HepG2 (cell line): ENCODE results near the gene GDF15. TPM values are rescaled to one million over a fixed set of nuclear protein-coding genes. Genes with fewer than 3 reads are reported as not detected.

Source experiments
- ATAC-seq: fragments of 200-7000 bp; cut with Tn5 transposase; 3 replicates; pipeline ENCODE4 v1.9.1; 2020; ENCODE audit warnings: mild to moderate bottlenecking, moderate library complexity
- BruUV-seq: library from RNA; stranded (reverse); fragments of 400-500 nt; replicated peaks from 2 replicates; lab custom pipeline; 2021; lab: Mats Ljungman, UMichigan
- CTCF ChIA-PET: fragments of 300-600 bp; formaldehyde crosslinking; extraction: SDS; loops from one replicate; lab custom pipeline; 2021; ENCODE audit warnings: low total read pairs, inconsistent platforms, low intra/inter-chr PET ratio; lab: Yijun Ruan, JAX
- POLR2A ChIA-PET: fragments of 350-600 bp; sonication (Branson Sonifier 250); formaldehyde crosslinking; loops from one replicate; lab custom pipeline; 2020; ENCODE audit warnings: antibody characterized with exemption, inconsistent platforms; lab: Yijun Ruan, JAX
- DNase-seq: peaks from one replicate; pipeline ENCODE4 v3.0.0-alpha.2; 2015; ENCODE audit warnings: low spot score
- FAIRE-seq: peaks from 3 replicates; lab custom pipeline; 2011; peaks lifted over from hg19 to GRCh38; lab: Jason Lieb, UNC
- H2AFZ ChIP-seq: one replicate; pipeline ENCODE4 v1.6.1; 2011; ENCODE audit warnings: low read length, inconsistent platforms
- H3K27ac ChIP-seq: fragments of 300-600 bp; 3 replicates; pipeline ENCODE4 v1.8.0; 2011; ENCODE audit warnings: mixed run types, mild to moderate bottlenecking, mixed read lengths, low read length, inconsistent platforms; ENCODE audit not compliant: insufficient read depth; ENCODE audit errors: extremely low read length
- H3K27me3 ChIP-seq, 2 experiments: fragments of 200-600 bp in 1 of 2; 2 replicates in 1 of 2; 3 replicates in 1 of 2; pipeline versions ENCODE4 v1.6.0 to v1.8.0; 2011; ENCODE audit warnings: low read length in 2 of 2, mild to moderate bottlenecking in 2 of 2, moderate library complexity in 2 of 2, inconsistent platforms in 1 of 2; ENCODE audit not compliant: insufficient read depth in 2 of 2, control insufficient read depth in 1 of 2
- H3K36me3 ChIP-seq, 2 experiments: fragments of 200-600 bp in 1 of 2; replicated peaks in 1 of 2; 2 replicates in 1 of 2; 3 replicates in 1 of 2; pipeline versions ENCODE4 v1.5.1 to v1.8.0; 2011; ENCODE audit warnings: low read length in 2 of 2, inconsistent platforms in 1 of 2; ENCODE audit not compliant: insufficient read depth in 2 of 2, control insufficient read depth in 1 of 2
- H3K4me1 ChIP-seq: 2 replicates; pipeline ENCODE4 v1.5.1; 2012; ENCODE audit warnings: low read length, inconsistent platforms; ENCODE audit not compliant: insufficient read depth
- H3K4me2 ChIP-seq: 2 replicates; pipeline ENCODE4 v1.6.0; 2011; ENCODE audit warnings: low read depth, low read length, inconsistent platforms
- H3K4me3 ChIP-seq, 3 experiments: fragments of 200-600 bp in 1 of 3; sonication (generic), shearing (Covaris generic) in 1 of 3; replicated peaks in 1 of 3; 2 replicates each; pipeline ENCODE4 v1.5.1; 2011 to 2016; ENCODE audit warnings: low read length in 3 of 3, inconsistent platforms in 2 of 3, low read depth in 2 of 3, mild to moderate bottlenecking in 2 of 3, control low read depth in 1 of 3, mixed read lengths in 1 of 3; ENCODE audit not compliant: insufficient read depth in 1 of 3
- H3K79me2 ChIP-seq: one replicate; pipeline ENCODE4 v1.6.1; 2011; ENCODE audit warnings: low read length, inconsistent platforms; ENCODE audit not compliant: insufficient read depth
- H3K9ac ChIP-seq: 2 replicates; pipeline ENCODE4 v1.6.0; 2011; ENCODE audit warnings: mild to moderate bottlenecking, low read depth, low read length, inconsistent platforms; ENCODE audit not compliant: insufficient read depth
- H3K9me3 ChIP-seq: 2 replicates; pipeline ENCODE4 v1.5.1; 2012; ENCODE audit warnings: mild to moderate bottlenecking, low read length
- H4K20me1 ChIP-seq: 2 replicates; pipeline ENCODE4 v1.6.0; 2011; ENCODE audit warnings: inconsistent platforms, mild to moderate bottlenecking, low read length, moderate library complexity; ENCODE audit not compliant: insufficient read depth
- ARID2 ChIP-seq: sonication (generic); formaldehyde crosslinking; IDR thresholded peaks from 2 replicates; pipeline ENCODE4 v1.8.1; 2022; ENCODE audit warnings: mild to moderate bottlenecking, missing genetic modification reagents, borderline replicate concordance
- BORCS8-MEF2B ChIP-seq: sonication (generic); formaldehyde crosslinking; IDR thresholded peaks from 2 replicates; pipeline ENCODE4 v1.8.0; 2022; ENCODE audit warnings: mild to moderate bottlenecking, missing genetic modification reagents
- EP300 ChIP-seq, 3 experiments: sonication (generic) in 1 of 3; formaldehyde crosslinking in 1 of 3; IDR thresholded peaks; 2 replicates each; pipeline versions ENCODE4 v1.5.1 to v1.6.1; 2011 to 2020; ENCODE audit warnings: low read depth in 2 of 3, low read length in 2 of 3, borderline replicate concordance in 1 of 3, improper control_type of control experiment in 1 of 3, mild to moderate bottlenecking in 1 of 3, missing genetic modification reagents in 1 of 3, moderate library complexity in 1 of 3
- MIXL1 ChIP-seq: IDR thresholded peaks from 2 replicates; pipeline ENCODE4 v1.6.1; 2016
- NONO ChIP-seq, 2 experiments: fragments of 450-650 bp in 1 of 2; sonication (generic) in 1 of 2; formaldehyde crosslinking in 1 of 2; IDR thresholded peaks in 1 of 2; conservative IDR thresholded peaks in 1 of 2; 2 replicates each; pipeline versions ENCODE4 v1.6.1 to v1.8.0; 2017 to 2022; ENCODE audit warnings: mild to moderate bottlenecking in 1 of 2, missing genetic modification reagents in 1 of 2, moderate library complexity in 1 of 2
- POLR2A ChIP-seq, 2 experiments: IDR thresholded peaks; 2 replicates each; pipeline ENCODE4 v1.6.1; 2011; ENCODE audit warnings: low read depth in 2 of 2, low read length in 2 of 2, mild to moderate bottlenecking in 1 of 2, moderate library complexity in 1 of 2; ENCODE audit not compliant: insufficient read depth in 1 of 2
- RBFOX2 ChIP-seq: fragments of 200-400 bp; formaldehyde crosslinking; IDR thresholded peaks from 2 replicates; pipeline ENCODE4 v1.6.1; 2017; ENCODE audit warnings: low read depth, mild to moderate bottlenecking, low read length
- RXRB ChIP-seq: IDR thresholded peaks from 2 replicates; pipeline ENCODE4 v1.6.1; 2016; ENCODE audit warnings: borderline replicate concordance, missing genetic modification reagents, missing compliant biosample characterization
- SMYD3 ChIP-seq: sonication (generic); formaldehyde crosslinking; IDR thresholded peaks from 2 replicates; pipeline ENCODE4 v1.8.1; 2023; ENCODE audit warnings: mild to moderate bottlenecking, missing genetic modification reagents
- TBX3 ChIP-seq: fragments of 450-650 bp; IDR thresholded peaks from 2 replicates; pipeline ENCODE4 v1.6.1; 2017; ENCODE audit warnings: antibody characterized with exemption, mild to moderate bottlenecking, inconsistent platforms, borderline replicate concordance
- ZFX ChIP-seq: sonication (generic); formaldehyde crosslinking; IDR thresholded peaks from 2 replicates; pipeline ENCODE4 v1.4.0; 2020; ENCODE audit warnings: mild to moderate bottlenecking, low read depth, missing genetic modification reagents, moderate library complexity
- ZMAT3 ChIP-seq: sonication (generic); formaldehyde crosslinking; conservative IDR thresholded peaks from 2 replicates; pipeline ENCODE4 v1.7.0; 2021; ENCODE audit warnings: missing genetic modification reagents
- ZNF234 ChIP-seq: sonication (generic); formaldehyde crosslinking; conservative IDR thresholded peaks from 2 replicates; pipeline ENCODE4 v1.5.1; 2020; ENCODE audit warnings: mild to moderate bottlenecking, missing genetic modification reagents
- ZNF430 ChIP-seq: sonication (generic); formaldehyde crosslinking; IDR thresholded peaks from 2 replicates; pipeline ENCODE4 v1.9.0; 2021; ENCODE audit warnings: mild to moderate bottlenecking, missing genetic modification reagents
- ZNF574 ChIP-seq: sonication (generic); formaldehyde crosslinking; IDR thresholded peaks from 2 replicates; pipeline ENCODE4 v1.4.0; 2020; ENCODE audit warnings: missing genetic modification reagents
- ZNF607 ChIP-seq: sonication (generic); formaldehyde crosslinking; IDR thresholded peaks from 2 replicates; pipeline ENCODE4 v1.5.1; 2020; ENCODE audit warnings: missing genetic modification reagents, mild to moderate bottlenecking, borderline replicate concordance
- ZNF614 ChIP-seq: IDR thresholded peaks from 2 replicates; pipeline ENCODE4 v1.6.1; 2018; ENCODE audit warnings: missing biosample characterization, missing genetic modification reagents, inconsistent platforms, borderline replicate concordance
- WGBS: methylation state at CpG from one replicate; pipeline ENCODE4 v1.1.6; 2017; ENCODE audit warnings: low lambda C conversion rate; 5-methylcytosine and 5-hydroxymethylcytosine counted together
- in situ Hi-C: cut with HindIII; loops from 2 replicates; pipeline ENCODE4 v1.10.0; 2017; ENCODE audit warnings: low pct_unique_long_range_greater_than_20kb; ENCODE audit not compliant: extremely low pct_ligation_motif_present
- intact Hi-C: fragments of 100-400 bp; cut with micrococcal nuclease; formaldehyde crosslinking; loops from one replicate; pipeline ENCODE4 v1.10.0; 2022; ENCODE audit not compliant: unreplicated experiment
- polyA plus RNA-seq, 8 experiments: library from polyadenylated mRNA; depleted of rRNA in 3 of 8; stranded (reverse) in 7 of 8; unstranded in 1 of 8; fragments of >200 nt; fragmentation: Illumina TruSeq in 4 of 8; extraction: Trizol in 4 of 8; gene quantifications; 2 replicates each; pipeline versions ENCODE4 v1.2.1 to v1.2.3, GENCODE V29; 2011 to 2016; ENCODE audit warnings: low read depth in 4 of 8, missing spikeins in 1 of 8, mixed read lengths in 1 of 8; ENCODE audit not compliant: insufficient read depth in 1 of 8
- total RNA-seq, 5 experiments: library from RNA; depleted of rRNA; stranded (reverse); fragments of >200 nt; fragmentation: Illumina TruSeq; extraction: Trizol; gene quantifications; 2 replicates each; pipeline ENCODE4 v1.2.3, GENCODE V29; 2016; ENCODE audit warnings: low read depth in 1 of 5

Gene GDF15
- total and polyA plus RNA-seq, 2 of the 13 experiments (the other 11 are each of a cell fraction or from before 2014, with no cell fraction given), result 146 to 422 TPM

DNA sequence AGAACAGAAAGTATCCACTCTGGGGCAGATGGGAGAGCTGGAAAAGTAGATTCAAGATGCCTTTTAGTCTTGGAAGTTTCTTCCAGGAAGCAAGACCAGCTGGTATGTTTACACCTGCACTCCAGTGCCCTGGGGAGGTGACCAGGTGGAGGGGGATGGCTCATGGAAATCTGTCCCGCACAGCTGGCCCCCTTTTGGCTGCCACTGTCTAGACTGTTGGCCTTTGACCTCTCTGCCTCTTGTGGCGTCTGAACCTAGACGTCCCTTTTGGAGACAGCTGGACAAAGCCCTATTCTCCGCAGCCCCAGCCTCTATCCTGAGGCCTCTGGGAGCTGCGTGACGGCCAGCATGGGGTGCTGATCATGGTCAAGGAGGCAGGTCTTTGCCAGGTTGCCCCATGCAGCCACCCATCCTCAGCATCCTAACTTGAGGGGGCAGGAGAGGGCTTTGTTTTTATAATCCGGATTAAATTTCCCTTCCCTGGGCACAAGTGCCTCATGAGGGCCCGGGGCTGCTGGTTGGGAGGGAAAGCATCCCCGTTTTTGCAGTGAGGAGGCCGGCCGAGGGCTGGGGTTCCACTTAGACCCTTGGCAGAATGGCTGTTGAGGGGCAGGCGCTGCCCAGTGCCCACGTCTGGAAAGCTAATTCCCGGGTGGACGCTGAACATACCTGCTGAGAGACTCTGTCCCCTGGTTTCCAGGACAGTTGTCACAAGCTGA is 17.3 kb upstream of the GDF15 start (continued):
- TF ChIP-seq ZNF234 (CRISPR knock-in tag) (no peak), ZNF614 (CRISPR knock-in tag) (no peak), ZFX (no peak), ZNF607 (CRISPR knock-in tag) (no peak), TBX3 (no peak), RXRB (peak; percentile 36; the same call in 1 of the 2 replicates), ZNF574 (CRISPR knock-in tag) (0 out of 2 replicates have a peak, but pooled peaks have one; percentile 8)

GRCh38 chr19:18373407-18373891 is 12.5 kb upstream of the GDF15 start:
- ChIA-PET CTCF (interaction anchor here (1.1 kb wide), 1 partner anchor 13 kb away, joined by 4 read pairs; the partner anchor contains the start of gene GDF15), POLR2A (interaction anchor here (1.5 to 17.4 kb wide), 3 partner anchors 10 to 92 kb away, joined by 3 to 514 read pairs (median 56); partner anchors contain the start of genes GDF15 and JUND)
- 0 out of 5 replicates have a peak, but pooled peaks cover 0 to 2% of the 10 kb centered on the region in 2 experiments for H3K36me3 ChIP-seq
- in situ Hi-C loops (no loop called here), intact Hi-C loops (no loop called here)
- peak overlapping the region; percentile 61 for H3K4me2 ChIP-seq
- no peak for ATAC-seq
- H3K4me3 ChIP-seq, result no peak overlapping the region
- TSS peak; percentile 80 for BruUV-seq
- DNase-seq, result no peak
- FAIRE-seq, result no peak
- H3K79me2 ChIP-seq, result peaks cover 2% of the 10 kb centered on the region
- H3K9me3 ChIP-seq, result no peaks in the 10 kb centered on the region
- H3K27ac ChIP-seq, result peak overlapping the region; percentile 94
- H2AFZ ChIP-seq, result no peak overlapping the region
- no peaks in the 10 kb centered on the region for H4K20me1 ChIP-seq
- peak overlapping the region; percentile 76 for H3K9ac ChIP-seq
- H3K4me1 ChIP-seq, result peaks cover 91% of the 10 kb centered on the region
- no peaks in the 10 kb centered on the region for H3K27me3 ChIP-seq
- TF ChIP-seq EP300 (IDR thresholded peaks at IDR 0.05; ENCODE audit: low read depth in 2 of 2, low read length in 2 of 2) (no peak), EP300 (CRISPR knock-in tag; IDR thresholded peaks at IDR 0.05; ENCODE audit: borderline replicate concordance) (0 out of 2 replicates have a peak, but pooled peaks have one; percentile 10), BORCS8-MEF2B (CRISPR knock-in tag) (peak; percentile 28), POLR2A (IDR thresholded peaks at IDR 0.05; ENCODE audit: insufficient read depth in 1 of 2, low read depth in 2 of 2, low read length in 2 of 2) (peak in 1 of 2 experiments; percentile 1; a peak in 1 of 4 replicates), ARID2 (CRISPR knock-in tag) (peak; percentile 42; the same call in 1 of the 2 replicates), RBFOX2 (0 out of 2 replicates have a peak, but pooled peaks have one; percentile 13), ZNF430 (CRISPR knock-in tag) (no peak), NONO (IDR thresholded peaks at IDR 0.05) (no peak), NONO (CRISPR knock-in tag; conservative IDR thresholded peaks at IDR 0.05) (0 out of 2 replicates have a peak, but pooled peaks have one; percentile 12), SMYD3 (CRISPR knock-in tag) (no peak; the same call in 1 of the 2 replicates), ZMAT3 (0 out of 2 replicates have a peak, but pooled peaks have one; percentile 6), MIXL1 (CRISPR knock-in tag) (peak; percentile 8; the same call in 1 of the 2 replicates)
- WGBS, result 68% methylated on average over 4 of the region's 4 CpGs
